ENCODE results near the gene PAPLN.
"Not testable (repeated sequence)": the region's sequence is repeated elsewhere in the genome, so short reads cannot be mapped to it uniquely, and the experiment has no call there.

Gene PAPLN, protein sequence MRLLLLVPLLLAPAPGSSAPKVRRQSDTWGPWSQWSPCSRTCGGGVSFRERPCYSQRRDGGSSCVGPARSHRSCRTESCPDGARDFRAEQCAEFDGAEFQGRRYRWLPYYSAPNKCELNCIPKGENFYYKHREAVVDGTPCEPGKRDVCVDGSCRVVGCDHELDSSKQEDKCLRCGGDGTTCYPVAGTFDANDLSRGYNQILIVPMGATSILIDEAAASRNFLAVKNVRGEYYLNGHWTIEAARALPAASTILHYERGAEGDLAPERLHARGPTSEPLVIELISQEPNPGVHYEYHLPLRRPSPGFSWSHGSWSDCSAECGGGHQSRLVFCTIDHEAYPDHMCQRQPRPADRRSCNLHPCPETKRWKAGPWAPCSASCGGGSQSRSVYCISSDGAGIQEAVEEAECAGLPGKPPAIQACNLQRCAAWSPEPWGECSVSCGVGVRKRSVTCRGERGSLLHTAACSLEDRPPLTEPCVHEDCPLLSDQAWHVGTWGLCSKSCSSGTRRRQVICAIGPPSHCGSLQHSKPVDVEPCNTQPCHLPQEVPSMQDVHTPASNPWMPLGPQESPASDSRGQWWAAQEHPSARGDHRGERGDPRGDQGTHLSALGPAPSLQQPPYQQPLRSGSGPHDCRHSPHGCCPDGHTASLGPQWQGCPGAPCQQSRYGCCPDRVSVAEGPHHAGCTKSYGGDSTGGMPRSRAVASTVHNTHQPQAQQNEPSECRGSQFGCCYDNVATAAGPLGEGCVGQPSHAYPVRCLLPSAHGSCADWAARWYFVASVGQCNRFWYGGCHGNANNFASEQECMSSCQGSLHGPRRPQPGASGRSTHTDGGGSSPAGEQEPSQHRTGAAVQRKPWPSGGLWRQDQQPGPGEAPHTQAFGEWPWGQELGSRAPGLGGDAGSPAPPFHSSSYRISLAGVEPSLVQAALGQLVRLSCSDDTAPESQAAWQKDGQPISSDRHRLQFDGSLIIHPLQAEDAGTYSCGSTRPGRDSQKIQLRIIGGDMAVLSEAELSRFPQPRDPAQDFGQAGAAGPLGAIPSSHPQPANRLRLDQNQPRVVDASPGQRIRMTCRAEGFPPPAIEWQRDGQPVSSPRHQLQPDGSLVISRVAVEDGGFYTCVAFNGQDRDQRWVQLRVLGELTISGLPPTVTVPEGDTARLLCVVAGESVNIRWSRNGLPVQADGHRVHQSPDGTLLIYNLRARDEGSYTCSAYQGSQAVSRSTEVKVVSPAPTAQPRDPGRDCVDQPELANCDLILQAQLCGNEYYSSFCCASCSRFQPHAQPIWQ

DNA sequence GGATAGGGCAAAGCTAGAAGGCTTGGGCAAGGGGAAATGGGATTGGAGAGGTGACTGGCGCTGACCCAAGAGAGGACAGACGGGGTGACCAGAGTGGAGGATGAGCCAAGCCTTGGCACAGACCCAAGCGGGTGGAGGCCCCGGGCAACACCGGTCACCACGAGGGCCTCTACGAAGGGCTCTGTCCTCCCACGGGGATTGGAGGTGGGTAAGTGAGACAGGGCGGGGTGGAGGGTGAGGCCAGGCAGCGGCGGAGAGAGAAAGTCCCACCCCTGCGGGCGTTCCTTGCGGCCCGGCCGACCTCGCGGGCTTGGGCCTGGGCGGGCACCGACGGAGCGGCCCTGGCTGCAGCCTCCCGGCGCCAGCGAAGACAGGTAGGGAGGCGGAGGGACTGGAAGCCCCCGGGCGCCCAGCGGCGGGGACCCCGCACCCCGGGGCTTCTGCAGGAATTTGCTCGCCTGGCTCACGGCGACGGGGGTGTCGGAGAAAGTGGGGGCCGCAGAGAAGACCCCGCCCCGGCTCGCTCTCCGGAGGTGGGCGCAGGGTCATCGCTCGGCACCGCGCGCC is at the start of gene PAPLN:
Gene PAPLN, plus strand, starts transcription at position 288 of the 567 bp plus-strand sequence. CDS start 2,273 bp downstream, outside the sequence.
- in situ Hi-C loops (cut with HindIII; ENCODE audit: low sequenced_read_pairs): no loop called here

DNA sequence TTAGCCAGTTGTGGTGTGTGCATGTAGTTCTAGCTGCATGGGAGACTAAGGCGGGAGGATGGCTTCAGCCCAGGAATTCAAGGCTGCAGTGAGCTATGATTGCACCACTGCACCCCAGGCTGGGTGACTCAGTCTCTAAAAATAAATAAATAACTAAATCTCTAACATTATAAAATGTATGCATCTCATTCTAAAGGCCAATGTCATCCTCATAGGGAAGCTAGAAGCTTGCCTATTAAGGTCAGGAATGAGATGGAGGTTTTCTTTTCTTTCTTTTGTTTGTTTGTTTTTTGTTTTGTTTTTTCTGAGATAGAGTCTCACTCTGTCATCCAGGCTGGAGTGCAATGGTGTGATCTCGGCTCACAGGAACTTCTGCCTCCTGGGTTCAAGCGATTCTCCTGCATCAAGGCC is 48.8 kb upstream of the PAPLN start:
- in situ Hi-C loops (cut with HindIII; ENCODE audit: low sequenced_read_pairs): no loop called here

DNA sequence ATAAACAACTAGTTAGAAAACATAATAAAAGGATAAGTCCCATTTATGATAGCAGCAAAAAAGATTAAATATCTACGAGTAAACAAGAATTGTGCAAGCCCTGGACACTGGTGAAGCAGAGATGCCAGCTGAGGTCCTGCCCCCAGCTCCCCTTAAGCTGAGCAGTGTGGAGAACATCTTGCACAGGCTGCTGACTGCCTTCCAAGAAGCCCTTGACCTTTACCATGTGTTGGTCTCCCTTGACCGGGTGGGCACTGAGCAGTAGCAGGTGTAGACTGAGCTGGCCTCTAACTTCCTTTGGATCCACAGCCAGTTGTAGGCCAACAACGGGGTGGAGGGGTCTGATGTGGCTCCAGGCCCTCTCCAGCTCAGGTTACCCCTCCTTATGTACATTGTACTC is 47.7 kb upstream of the PAPLN start:
- in situ Hi-C loops (cut with HindIII; ENCODE audit: low sequenced_read_pairs): no loop called here

DNA sequence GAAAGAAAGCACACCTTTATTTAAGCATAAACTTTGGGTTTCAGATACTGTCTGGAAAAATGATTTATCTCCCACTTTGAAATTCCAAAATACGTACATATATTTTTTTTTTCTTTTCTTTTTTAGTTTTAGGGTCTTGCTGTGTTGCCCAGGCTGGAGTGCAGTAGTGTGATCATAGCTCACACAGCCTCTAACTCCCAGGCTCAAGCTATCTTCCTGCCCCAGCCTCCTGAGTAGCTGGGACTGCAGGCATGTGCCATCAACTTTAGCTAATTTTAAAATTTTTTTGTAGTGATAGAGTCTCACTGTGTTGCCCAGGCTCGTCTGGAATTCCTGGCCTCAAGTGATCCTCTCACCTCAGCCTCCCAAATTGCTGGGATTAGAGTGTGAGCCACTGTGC is 45.9 kb upstream of the PAPLN start:
- in situ Hi-C loops (cut with HindIII; ENCODE audit: low sequenced_read_pairs): no loop called here

DNA sequence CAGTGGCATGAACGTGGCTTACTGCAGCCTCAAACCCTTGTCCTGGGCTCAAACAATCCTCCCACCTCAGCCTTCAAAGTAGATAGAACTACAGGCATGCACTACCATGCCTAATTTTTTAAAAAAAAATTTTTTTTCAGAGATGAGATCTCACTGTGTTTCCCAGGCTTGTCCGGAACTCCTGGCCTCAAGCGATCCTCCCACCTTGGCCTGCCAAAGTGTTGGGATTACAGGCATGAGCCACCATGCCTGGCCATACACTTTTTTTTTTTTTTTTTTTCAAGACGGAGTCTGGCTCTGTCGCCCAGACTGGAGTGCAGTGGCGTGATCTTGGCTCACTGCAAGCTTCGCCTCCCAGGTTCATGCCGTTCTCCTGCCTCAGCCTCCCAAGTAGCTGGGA is 43.0 kb upstream of the PAPLN start:
- in situ Hi-C loops (cut with HindIII; ENCODE audit: low sequenced_read_pairs): not testable (repeated sequence)

DNA sequence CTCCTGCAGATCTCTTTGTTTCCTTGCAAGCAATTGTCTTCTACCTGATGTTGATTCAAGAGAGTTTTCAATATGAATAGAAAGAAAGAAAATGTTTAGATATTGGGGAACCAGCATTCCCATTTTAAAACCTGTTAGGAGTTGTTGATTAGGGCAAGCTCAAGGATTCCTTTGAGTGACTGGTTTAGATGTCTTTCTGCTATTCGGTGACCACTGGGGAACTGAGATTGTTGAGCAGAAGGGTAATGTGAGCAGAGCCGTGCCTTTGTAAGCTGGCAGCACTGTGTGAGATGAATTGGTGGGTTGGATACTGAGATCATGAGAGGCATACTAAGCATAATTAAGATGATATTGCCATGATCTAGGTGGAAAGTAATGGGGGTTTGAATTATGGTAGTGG is 39.1 kb upstream of the PAPLN start:
- in situ Hi-C loops (cut with HindIII; ENCODE audit: low sequenced_read_pairs): no loop called here

DNA sequence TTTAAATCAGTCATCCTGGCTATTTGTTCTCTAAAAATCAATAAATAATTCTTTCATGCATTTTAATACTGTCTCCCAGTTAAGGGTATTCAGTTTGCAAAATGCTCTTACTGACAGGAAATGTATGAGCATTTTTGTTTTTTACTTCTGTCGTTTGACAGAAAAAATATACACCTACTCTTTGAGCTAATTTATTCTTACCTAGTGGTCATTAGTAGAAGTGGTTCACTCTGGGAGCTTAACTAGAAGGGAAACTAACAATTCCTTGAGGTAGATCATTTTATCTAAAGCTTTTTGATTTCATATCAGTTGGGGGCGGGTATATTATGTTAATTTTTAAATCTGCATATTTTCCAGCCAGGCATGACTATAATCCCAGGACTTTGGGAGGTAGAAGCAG is 33.8 kb upstream of the PAPLN start:
- in situ Hi-C loops (cut with HindIII; ENCODE audit: low sequenced_read_pairs): no loop called here

DNA sequence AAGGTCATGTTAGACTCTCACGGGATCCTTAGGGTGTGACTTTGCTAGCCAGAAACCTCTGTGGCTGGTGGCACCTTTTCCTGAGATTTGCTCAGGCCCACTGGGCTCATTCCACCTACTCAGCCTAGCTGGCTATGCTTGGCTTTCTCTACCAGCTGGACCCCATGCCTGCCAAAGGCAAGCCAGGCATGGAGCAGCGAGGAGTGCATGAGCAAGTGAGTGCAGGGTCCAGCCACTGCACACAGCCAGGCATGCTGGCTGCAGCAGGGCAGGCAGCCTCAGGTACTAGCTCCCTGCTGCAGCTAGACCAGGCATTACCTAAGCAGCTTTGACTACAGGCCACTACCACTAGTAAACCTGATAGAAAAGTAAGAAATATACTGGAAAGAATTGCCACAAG is 29.7 kb upstream of the PAPLN start:
- in situ Hi-C loops (cut with HindIII; ENCODE audit: low sequenced_read_pairs): no loop called here

DNA sequence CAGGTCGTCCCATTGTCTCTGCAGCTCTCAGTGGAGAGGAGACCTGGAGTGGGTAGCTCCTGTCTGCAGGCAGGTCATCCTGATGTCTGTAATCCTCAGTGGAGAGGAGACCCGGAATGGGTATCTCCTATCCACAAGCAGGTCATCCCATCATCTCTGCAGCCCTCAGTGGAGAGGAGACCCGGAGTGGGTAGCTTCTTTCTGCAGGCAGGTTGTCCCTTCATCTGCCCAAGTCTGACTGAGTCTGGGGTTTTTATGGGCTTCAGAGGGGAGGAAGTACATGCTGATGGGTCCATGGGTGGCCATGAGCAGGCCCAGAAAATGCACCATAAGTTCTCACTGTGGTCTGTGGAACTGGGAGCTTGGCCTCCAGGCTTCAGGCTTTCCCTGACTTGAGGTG is 28.9 kb upstream of the PAPLN start:
- in situ Hi-C loops (cut with HindIII; ENCODE audit: low sequenced_read_pairs): no loop called here

DNA sequence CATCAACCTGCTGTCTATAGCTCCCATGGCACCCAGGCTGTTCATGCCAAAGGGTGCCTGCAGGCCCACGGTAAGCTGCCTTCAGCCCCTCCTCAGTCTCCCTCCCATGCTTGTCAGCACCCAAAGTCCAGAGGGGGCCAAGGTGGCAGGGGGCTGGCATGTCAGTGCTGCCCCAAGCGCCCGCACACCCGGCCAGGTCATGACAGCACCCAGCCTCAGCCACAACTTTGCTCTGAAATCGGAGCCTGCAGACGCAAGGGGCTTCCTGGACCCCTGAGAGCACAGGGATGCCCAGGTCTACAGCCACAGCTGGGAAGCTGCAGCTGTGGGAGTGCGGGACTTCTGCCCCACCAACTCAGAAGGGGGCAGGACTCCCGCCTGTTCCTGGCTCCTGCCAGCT is 28.5 kb upstream of the PAPLN start:
- in situ Hi-C loops (cut with HindIII; ENCODE audit: low sequenced_read_pairs): no loop called here

DNA sequence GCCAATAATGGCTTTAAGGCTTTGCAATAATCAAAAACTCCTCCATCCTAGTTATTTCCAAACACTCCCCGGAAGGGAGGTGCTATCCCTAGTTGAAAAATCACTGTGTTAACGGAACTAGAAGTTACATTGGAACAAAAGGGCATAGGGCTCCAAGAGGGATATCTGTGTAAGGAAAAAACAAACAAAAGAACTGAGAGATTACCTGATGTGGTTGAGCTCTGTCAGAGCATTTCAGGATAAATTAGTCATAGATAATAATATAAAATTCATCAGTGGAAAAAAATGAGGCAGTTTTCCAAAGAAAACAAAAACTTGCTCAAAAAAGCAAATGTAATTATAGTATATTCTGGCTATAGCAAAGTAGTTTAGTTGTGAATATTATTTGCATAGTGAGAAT is 27.4 kb upstream of the PAPLN start:
- in situ Hi-C loops (cut with HindIII; ENCODE audit: low sequenced_read_pairs): no loop called here

DNA sequence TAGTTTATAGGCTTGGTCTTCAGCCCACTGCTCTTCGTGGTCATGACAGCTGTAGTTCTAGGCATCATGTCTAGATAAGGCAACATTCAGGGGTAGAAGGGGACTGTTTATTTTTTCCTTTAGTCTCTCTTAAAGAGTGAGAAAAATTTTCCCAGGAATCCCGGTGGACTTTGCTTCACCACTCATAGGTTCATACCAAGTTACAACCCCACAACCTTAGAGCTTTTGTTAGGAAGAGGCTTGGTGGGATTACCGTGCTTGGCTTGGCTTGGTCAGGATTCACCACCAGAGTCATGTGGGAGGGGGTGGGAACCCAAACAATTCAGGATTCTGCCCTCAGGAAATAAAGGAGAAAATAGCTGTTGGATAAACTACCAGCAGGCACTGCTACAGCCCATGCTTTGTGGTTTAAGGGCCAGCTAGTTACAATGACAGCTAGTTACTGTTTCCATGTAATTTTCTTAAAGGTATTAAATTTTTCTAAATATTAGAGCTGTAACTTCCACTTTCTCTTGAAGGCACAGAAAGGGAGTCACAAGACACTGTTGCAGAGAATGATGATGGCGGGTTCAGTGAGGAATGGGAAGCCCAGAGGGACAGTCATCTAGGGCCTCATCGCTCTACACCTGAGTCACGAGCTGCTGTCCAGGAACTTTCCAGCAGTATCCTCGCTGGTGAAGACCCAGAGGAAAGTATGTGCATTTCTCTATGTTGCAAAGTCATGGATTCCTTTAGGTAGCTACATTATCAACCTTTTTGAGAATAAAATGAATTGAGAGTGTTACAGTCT is 25.9 kb upstream of the PAPLN start:
- in situ Hi-C loops (cut with HindIII; ENCODE audit: low sequenced_read_pairs): no loop called here

DNA sequence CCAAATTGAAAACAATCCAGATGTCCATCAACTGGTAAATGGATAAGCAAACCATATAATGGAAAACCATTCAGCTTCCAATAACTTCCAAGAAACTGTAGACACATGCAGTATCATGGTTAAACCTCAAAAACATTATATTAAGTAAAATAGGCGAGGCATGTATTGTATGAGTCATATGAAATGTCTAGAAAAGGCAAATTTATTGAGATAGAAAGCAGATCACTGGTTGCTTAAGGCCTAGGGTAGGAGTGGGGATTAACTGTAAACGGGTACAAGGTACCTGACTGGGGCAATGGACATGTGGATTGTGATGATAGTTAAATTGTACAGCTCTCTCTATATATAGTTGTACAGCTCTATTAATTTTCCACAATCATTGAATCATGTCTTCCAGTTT is 21.3 kb upstream of the PAPLN start:
- in situ Hi-C loops (cut with HindIII; ENCODE audit: low sequenced_read_pairs): no loop called here

DNA sequence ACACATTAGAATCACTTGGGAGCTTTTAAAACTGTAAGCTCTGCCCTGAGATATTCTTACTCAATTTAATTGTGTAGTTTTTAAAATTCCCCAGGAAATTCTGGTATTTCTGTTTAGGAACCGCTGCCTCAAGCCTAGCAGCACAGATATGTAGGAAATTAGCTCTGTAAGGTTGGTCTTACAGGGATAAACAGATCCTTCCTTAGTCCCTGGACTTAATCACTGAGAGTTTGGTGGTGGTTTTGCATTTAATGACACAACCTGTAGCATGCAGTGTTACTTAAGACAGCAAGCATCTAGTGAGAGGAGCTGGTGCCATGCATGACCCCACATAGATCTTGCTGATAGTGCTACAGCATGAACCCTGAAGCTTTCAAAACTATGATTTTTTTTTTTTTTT is 19.9 kb upstream of the PAPLN start:
- in situ Hi-C loops (cut with HindIII; ENCODE audit: low sequenced_read_pairs): no loop called here

DNA sequence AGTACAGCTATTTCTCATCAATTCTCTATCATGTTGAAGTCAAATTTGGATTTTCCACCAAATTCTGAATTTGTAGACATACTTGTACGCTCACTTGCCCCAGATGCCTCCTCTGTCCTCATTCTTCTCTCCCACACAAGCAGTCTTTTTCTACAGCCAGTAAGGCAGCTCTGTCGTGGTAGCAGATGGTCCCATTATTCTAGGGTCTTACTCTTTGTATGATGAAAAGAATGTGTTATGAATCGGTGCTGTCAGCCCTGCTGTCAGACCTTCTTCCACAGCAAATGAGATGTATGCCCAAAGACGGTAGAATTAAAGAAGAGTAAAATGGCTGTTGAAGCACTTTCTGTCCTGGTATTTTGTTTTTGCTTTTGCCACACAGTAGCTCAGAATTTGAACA is 17.2 kb upstream of the PAPLN start:
- in situ Hi-C loops (cut with HindIII; ENCODE audit: low sequenced_read_pairs): no loop called here

DNA sequence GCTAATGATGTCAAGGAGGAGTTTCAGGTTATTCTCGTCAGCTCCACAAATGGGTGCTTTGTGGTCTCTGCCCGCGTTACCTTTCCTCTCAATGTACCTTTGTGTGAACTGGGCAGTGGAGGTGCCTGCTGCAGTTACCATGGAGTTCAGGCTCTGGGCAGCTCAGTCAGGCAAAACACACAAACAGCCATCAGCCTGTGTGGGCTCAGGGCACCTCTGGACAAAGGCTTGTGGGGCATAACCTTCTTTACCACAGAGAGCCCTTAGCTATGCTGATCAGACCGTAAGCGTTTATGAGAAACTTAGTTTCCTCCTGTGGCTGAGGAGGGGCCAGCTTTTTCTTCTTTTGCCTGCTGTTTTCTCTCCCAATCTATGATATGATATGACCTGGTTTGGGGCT is 16.7 kb upstream of the PAPLN start:
- in situ Hi-C loops (cut with HindIII; ENCODE audit: low sequenced_read_pairs): no loop called here

DNA sequence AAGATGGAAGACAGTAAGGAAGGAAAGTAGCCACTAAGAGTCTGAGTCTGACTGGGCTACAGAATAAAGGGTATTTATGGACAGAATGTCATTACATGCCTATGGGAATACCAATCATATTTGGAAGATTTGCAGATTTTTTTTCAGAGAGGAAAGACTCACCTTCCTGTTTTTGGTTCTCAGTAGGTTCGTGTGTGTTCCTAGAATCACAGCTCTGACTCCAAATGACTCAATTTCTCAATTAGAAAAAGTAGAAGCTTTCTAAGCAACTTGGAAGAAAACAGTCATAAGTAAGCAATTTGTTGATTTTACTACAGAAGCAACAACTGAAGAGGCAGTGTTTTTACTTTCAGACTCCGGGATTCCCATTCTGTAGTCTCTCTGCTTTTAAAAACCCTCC is 15.4 kb upstream of the PAPLN start:
- in situ Hi-C loops (cut with HindIII; ENCODE audit: low sequenced_read_pairs): no loop called here

DNA sequence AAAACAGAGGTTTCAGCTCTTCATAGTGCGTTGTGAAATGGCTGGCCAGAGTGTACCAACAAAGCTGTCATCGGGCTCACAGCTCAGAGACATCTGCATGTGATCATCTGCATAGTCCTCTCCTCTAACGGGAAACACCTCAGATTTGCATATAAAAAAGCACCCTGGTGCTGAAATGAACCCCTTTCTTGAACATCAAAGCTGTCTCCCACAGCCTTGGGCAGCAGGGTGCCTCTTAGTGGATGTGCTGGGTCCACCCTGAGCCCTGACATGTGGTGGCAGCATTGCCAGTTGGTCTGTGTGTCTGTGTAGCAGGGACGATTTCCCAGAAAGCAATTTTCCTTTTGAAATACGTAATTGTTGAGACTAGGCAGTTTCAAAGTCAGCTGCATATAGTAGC is 14.3 kb upstream of the PAPLN start:
- in situ Hi-C loops (cut with HindIII; ENCODE audit: low sequenced_read_pairs): no loop called here

DNA sequence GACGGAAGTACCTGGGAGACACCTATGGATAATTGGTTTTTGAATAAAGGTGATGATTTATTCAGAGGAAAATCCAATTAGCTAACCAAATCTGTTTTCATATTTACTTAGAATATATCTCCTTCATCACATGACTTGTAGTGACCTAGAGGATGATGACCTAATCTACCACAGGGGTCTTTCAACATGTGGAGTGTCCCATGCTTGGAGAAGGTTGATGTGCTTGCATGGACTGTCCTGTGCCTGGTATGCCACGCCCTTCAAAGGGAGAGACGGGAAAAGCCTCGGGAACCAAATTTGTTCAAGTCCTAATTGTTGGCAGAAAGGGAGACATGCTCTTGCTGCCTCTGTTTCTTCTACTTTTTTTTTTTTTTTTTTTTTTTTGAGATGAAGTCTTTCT is 11.8 kb upstream of the PAPLN start:
- in situ Hi-C loops (cut with HindIII; ENCODE audit: low sequenced_read_pairs): no loop called here
